Dendritic cell treated with granulocyte-macrophage colony-stimulating factor and Interleukin-4, amounts not matched to agents 40 ng/mL and 50 ng/mL, for 4 days (primary cell): ENCODE results near the gene MIF4GD.
"Not testable (repeated sequence)": the region's sequence is repeated elsewhere in the genome, so short reads cannot be mapped to it uniquely, and the experiment has no call there.

Experiments
- H3K27ac Mint-ChIP-seq: one replicate; pipeline ENCODE4 v1.8.0; 2022; ENCODE audit warnings: mild to moderate bottlenecking, mixed read lengths
- H3K27me3 Mint-ChIP-seq: one replicate; pipeline ENCODE4 v1.8.0; 2022; ENCODE audit warnings: mild to moderate bottlenecking, mixed read lengths
- H3K36me3 Mint-ChIP-seq: one replicate; pipeline ENCODE4 v1.8.0; 2022; ENCODE audit warnings: low read depth, mixed read lengths
- H3K4me1 Mint-ChIP-seq: one replicate; pipeline ENCODE4 v1.8.0; 2022; ENCODE audit warnings: low read depth, mixed read lengths
- H3K4me3 Mint-ChIP-seq: one replicate; pipeline ENCODE4 v1.8.0; 2022; ENCODE audit warnings: mild to moderate bottlenecking, moderate library complexity, mixed read lengths
- H3K9me3 Mint-ChIP-seq: one replicate; pipeline ENCODE4 v1.8.0; 2022; ENCODE audit warnings: mixed read lengths
- intact Hi-C: fragments of 100-400 bp; cut with micrococcal nuclease; formaldehyde crosslinking; loops from one replicate; pipeline ENCODE4 v1.15.0; 2022

Gene MIF4GD

GRCh38 chr17:75300280-75300679, 29.2 kb upstream of the MIF4GD start:
- intact Hi-C loops = no loop called here
- no peaks in the 10 kb centered on the region for H3K27me3 Mint-ChIP-seq
- H3K4me3 Mint-ChIP-seq = no peak overlapping the region
- H3K27ac Mint-ChIP-seq = peak overlapping the region; percentile 81
- H3K4me1 Mint-ChIP-seq = peaks cover 52% of the 10 kb centered on the region
- H3K9me3 Mint-ChIP-seq = no peaks in the 10 kb centered on the region
- peaks cover 6% of the 10 kb centered on the region for H3K36me3 Mint-ChIP-seq

- no peaks in the 10 kb centered on the region for H3K27me3 Mint-ChIP-seq
- intact Hi-C loops = loop anchor here (1.0 kb wide), 1 partner anchor 17 kb away; no protein-coding TSS in a partner anchor
- peak overlapping the region; percentile 97 for H3K27ac Mint-ChIP-seq
- peak overlapping the region; percentile 62 for H3K4me3 Mint-ChIP-seq
- peaks cover 63% of the 10 kb centered on the region for H3K4me1 Mint-ChIP-seq
- no peaks in the 10 kb centered on the region for H3K9me3 Mint-ChIP-seq
- H3K36me3 Mint-ChIP-seq = no peaks in the 10 kb centered on the region
Measured at GRCh38 chr17:75295201-75296158, 24.4 kb upstream of the MIF4GD start.

GRCh38 chr17:75292810-75293448, 21.9 kb upstream of the MIF4GD start:
- peaks cover 18% of the 10 kb centered on the region for H3K36me3 Mint-ChIP-seq
- peaks cover 64% of the 10 kb centered on the region for H3K4me1 Mint-ChIP-seq
- peak overlapping the region; percentile 97 for H3K27ac Mint-ChIP-seq
- H3K9me3 Mint-ChIP-seq, intact Hi-C loops, H3K27me3 Mint-ChIP-seq: not testable (repeated sequence)
- H3K4me3 Mint-ChIP-seq = peak overlapping the region; percentile 23

GRCh38 chr17:75289832-75290337, 18.9 kb upstream of the MIF4GD start:
- Mint-ChIP-seq H3K27ac (peak overlapping the region; percentile 97), H3K9me3 (no peaks in the 10 kb centered on the region), H3K27me3 (no peaks in the 10 kb centered on the region), H3K4me3 (peak overlapping the region; percentile 92), H3K36me3 (peaks cover 48% of the 10 kb centered on the region), H3K4me1 (peaks cover 77% of the 10 kb centered on the region)
- intact Hi-C loops = loop anchor here (2.0 to 5.0 kb wide), 2 partner anchors 32 to 115 kb away; partner anchors contain the start of gene GRB2

GRCh38 chr17:75289115-75289831, 18.2 kb upstream of the MIF4GD start, which contains the start of gene SLC25A19:
SLC25A19 (minus strand) TSS chr17:75289433; CDS start chr17:75286764, 2,669 bp downstream.
- Mint-ChIP-seq H3K9me3 (no peaks in the 10 kb centered on the region), H3K4me1 (peaks cover 71% of the 10 kb centered on the region), H3K4me3 (peak within 1 kb of the TSS; percentile 92), H3K36me3 (peaks cover 55% of the 10 kb centered on the region), H3K27me3 (no peaks in the 10 kb centered on the region), H3K27ac (peak within 1 kb of the TSS; percentile 97)
- intact Hi-C loops = loop anchor here (2.0 to 5.0 kb wide), 2 partner anchors 33 to 116 kb away; partner anchors contain the start of gene GRB2

- Mint-ChIP-seq H3K27me3 (no peaks in the 10 kb centered on the region), H3K36me3 (peaks cover 60% of the 10 kb centered on the region), H3K4me1 (peaks cover 67% of the 10 kb centered on the region), H3K9me3 (no peaks in the 10 kb centered on the region), H3K27ac (peak overlapping the region; percentile 97), H3K4me3 (peak overlapping the region; percentile 92)
- intact Hi-C loops = loop anchor here (2.0 to 5.0 kb wide), 2 partner anchors 34 to 116 kb away; partner anchors contain the start of gene GRB2
Measured at GRCh38 chr17:75288770-75289114, 17.7 kb upstream of the MIF4GD start.

- peak overlapping the region; percentile 97 for H3K27ac Mint-ChIP-seq
Measured at GRCh38 chr17:75288359-75288758, 17.3 kb upstream of the MIF4GD start.

GRCh38 chr17:75287221-75287620, 16.2 kb upstream of the MIF4GD start:
- peaks cover 55% of the 10 kb centered on the region for H3K4me1 Mint-ChIP-seq
- peak overlapping the region; percentile 97 for H3K27ac Mint-ChIP-seq
- H3K4me3 Mint-ChIP-seq = no peak overlapping the region
- H3K9me3 Mint-ChIP-seq = no peaks in the 10 kb centered on the region
- no peaks in the 10 kb centered on the region for H3K27me3 Mint-ChIP-seq
- H3K36me3 Mint-ChIP-seq = peaks cover 73% of the 10 kb centered on the region
- intact Hi-C loops = loop anchor here (5.0 kb wide), 1 partner anchor 35 kb away; no protein-coding TSS in a partner anchor

More at GRCh38 chr17:75288359-75288758, 17.3 kb upstream of the MIF4GD start:
- Mint-ChIP-seq H3K36me3 (peaks cover 64% of the 10 kb centered on the region), H3K9me3 (no peaks in the 10 kb centered on the region), H3K27me3 (no peaks in the 10 kb centered on the region), H3K4me1 (peaks cover 67% of the 10 kb centered on the region), H3K4me3 (peak overlapping the region; percentile 92)
- intact Hi-C loops = loop anchor here (2.0 to 5.0 kb wide), 2 partner anchors 34 to 116 kb away; partner anchors contain the start of gene GRB2

GRCh38 chr17:75285123-75285522, 14.1 kb upstream of the MIF4GD start:
- intact Hi-C loops = loop anchor here (5.0 kb wide), 1 partner anchor 37 kb away; no protein-coding TSS in a partner anchor
- Mint-ChIP-seq H3K36me3 (peaks cover 94% of the 10 kb centered on the region), H3K27me3 (no peaks in the 10 kb centered on the region), H3K9me3 (no peaks in the 10 kb centered on the region), H3K4me1 (peaks cover 36% of the 10 kb centered on the region), H3K4me3 (no peak overlapping the region), H3K27ac (no peak overlapping the region)

- H3K4me1 Mint-ChIP-seq, H3K27ac Mint-ChIP-seq: not testable (repeated sequence)
- H3K36me3 Mint-ChIP-seq = peaks cover 98% of the 10 kb centered on the region
Measured at GRCh38 chr17:75280189-75280588, 9.2 kb upstream of the MIF4GD start.

GRCh38 chr17:75277664-75278071, 6.6 kb upstream of the MIF4GD start:
- H3K36me3 Mint-ChIP-seq = peaks cover 99% of the 10 kb centered on the region
- H3K4me3 Mint-ChIP-seq = no peak overlapping the region
- H3K27me3 Mint-ChIP-seq = no peaks in the 10 kb centered on the region
- H3K27ac Mint-ChIP-seq = no peak overlapping the region
- H3K4me1 Mint-ChIP-seq = peaks cover 22% of the 10 kb centered on the region
- intact Hi-C loops = no loop called here
- H3K9me3 Mint-ChIP-seq = no peaks in the 10 kb centered on the region

More at GRCh38 chr17:75280189-75280588, 9.2 kb upstream of the MIF4GD start:
- H3K9me3 Mint-ChIP-seq, intact Hi-C loops, H3K27me3 Mint-ChIP-seq, H3K4me3 Mint-ChIP-seq: not testable (repeated sequence)

GRCh38 chr17:75273977-75274708, 3.1 kb upstream of the MIF4GD start:
- peaks cover 47% of the 10 kb centered on the region for H3K4me1 Mint-ChIP-seq
- no peak overlapping the region for H3K27ac Mint-ChIP-seq
- intact Hi-C loops = loop anchor here (5.0 kb wide), 1 partner anchor 138 kb away; no protein-coding TSS in a partner anchor
- no peak overlapping the region for H3K4me3 Mint-ChIP-seq
- peaks cover 90% of the 10 kb centered on the region for H3K36me3 Mint-ChIP-seq
- no peaks in the 10 kb centered on the region for H3K27me3 Mint-ChIP-seq
- no peaks in the 10 kb centered on the region for H3K9me3 Mint-ChIP-seq
